Loucy (cell line): ENCODE measurements around the gene SLC26A6.

Source experiments
- H2AFZ ChIP-seq: fragments of 200-600 bp; sonication (generic); 2 replicates; pipeline ENCODE4 v1.6.0; 2016; ENCODE audit warnings: antibody characterized with exemption, mild to moderate bottlenecking, low read length, moderate library complexity
- H3F3A ChIP-seq: fragments of 200-600 bp; 2 replicates; pipeline ENCODE4 v1.6.0; 2016; ENCODE audit warnings: antibody characterized with exemption, low read depth, mild to moderate bottlenecking
- H3K27me3 ChIP-seq: fragments of 200-600 bp; sonication (generic); 2 replicates; pipeline ENCODE4 v1.6.1; 2014; ENCODE audit warnings: low read length, mild to moderate bottlenecking; ENCODE audit not compliant: insufficient read depth, poor library complexity, severe bottlenecking
- H3K36me3 ChIP-seq: fragments of 200-600 bp; sonication (generic); 2 replicates; pipeline ENCODE4 v1.6.1; 2016; ENCODE audit warnings: low read length; ENCODE audit not compliant: insufficient read depth
- H3K4me1 ChIP-seq: fragments of 200-600 bp; sonication (generic); 2 replicates; pipeline ENCODE4 v1.5.1; 2014; ENCODE audit warnings: low read length, mild to moderate bottlenecking; ENCODE audit not compliant: insufficient read depth, poor library complexity, severe bottlenecking
- H3K4me2 ChIP-seq: fragments of 200-600 bp; sonication (generic); 2 replicates; pipeline ENCODE4 v1.6.0; 2014; ENCODE audit warnings: antibody characterized with exemption, low read length, low read depth, mild to moderate bottlenecking; ENCODE audit not compliant: poor library complexity, severe bottlenecking
- H3K4me3 ChIP-seq: fragments of 200-600 bp; sonication (generic); 2 replicates; pipeline ENCODE4 v1.5.1; 2014; ENCODE audit warnings: low read length, mild to moderate bottlenecking, mixed read lengths; ENCODE audit not compliant: poor library complexity, severe bottlenecking
- H3K79me2 ChIP-seq: fragments of 200-600 bp; sonication (generic); 2 replicates; pipeline ENCODE4 v1.6.1; 2014; ENCODE audit warnings: low read length; ENCODE audit not compliant: insufficient read depth
- H3K9ac ChIP-seq: fragments of 200-600 bp; sonication (generic); 2 replicates; pipeline ENCODE4 v1.6.0; 2014; ENCODE audit warnings: mild to moderate bottlenecking, low read depth, low read length, moderate library complexity; ENCODE audit not compliant: poor library complexity, severe bottlenecking
- H3K9me2 ChIP-seq: fragments of 200-600 bp; sonication (generic); replicated peaks from 2 replicates; pipeline ENCODE4 v1.6.1; 2016; ENCODE audit warnings: low read depth, low read length, mixed read lengths
- H3K9me3 ChIP-seq: fragments of 200-600 bp; sonication (generic); 2 replicates; pipeline ENCODE4 v1.6.1; 2014; ENCODE audit warnings: mild to moderate bottlenecking, antibody characterized with exemption, low read length, low read depth; ENCODE audit not compliant: insufficient read depth
- H4K20me1 ChIP-seq: fragments of 200-600 bp; sonication (generic); 2 replicates; pipeline ENCODE4 v1.6.0; 2014; ENCODE audit warnings: antibody characterized with exemption, low read length, mild to moderate bottlenecking; ENCODE audit not compliant: insufficient read depth, poor library complexity, severe bottlenecking
- CTCF ChIP-seq: fragments of 200-600 bp; sonication (generic); conservative IDR thresholded peaks from 2 replicates; pipeline ENCODE4 v1.5.1; 2014; ENCODE audit warnings: mild to moderate bottlenecking, antibody characterized with exemption, low read length
- EZH2phosphoT487 ChIP-seq: fragments of 200-600 bp; IDR thresholded peaks from 2 replicates; pipeline ENCODE4 v1.6.1; 2018; ENCODE audit warnings: antibody characterized with exemption, mild to moderate bottlenecking, moderate library complexity, borderline replicate concordance

The SLC26A6 gene

GRCh38 chr3:48599509-48600285, 35.6 kb downstream of the SLC26A6 start:
- H3K9me3 ChIP-seq: no peaks in the 10 kb centered on the region
- H3K4me1 ChIP-seq: no peaks in the 10 kb centered on the region
- H3K27me3 ChIP-seq: no peaks in the 10 kb centered on the region
- no peaks in the 10 kb centered on the region for H3F3A ChIP-seq
- no peaks in the 10 kb centered on the region for H3K79me2 ChIP-seq
- peaks cover 64% of the 10 kb centered on the region; the same call in 1 of the 2 replicates for H3K36me3 ChIP-seq
- no peak overlapping the region for H3K4me3 ChIP-seq
- no peaks in the 10 kb centered on the region for H3K9me2 ChIP-seq
- no peak overlapping the region for H3K9ac ChIP-seq
- H3K4me2 ChIP-seq: no peak overlapping the region
- H4K20me1 ChIP-seq: no peaks in the 10 kb centered on the region
- H2AFZ ChIP-seq: no peak overlapping the region
- TF ChIP-seq EZH2phosphoT487 (no peak), CTCF (no peak)

DNA sequence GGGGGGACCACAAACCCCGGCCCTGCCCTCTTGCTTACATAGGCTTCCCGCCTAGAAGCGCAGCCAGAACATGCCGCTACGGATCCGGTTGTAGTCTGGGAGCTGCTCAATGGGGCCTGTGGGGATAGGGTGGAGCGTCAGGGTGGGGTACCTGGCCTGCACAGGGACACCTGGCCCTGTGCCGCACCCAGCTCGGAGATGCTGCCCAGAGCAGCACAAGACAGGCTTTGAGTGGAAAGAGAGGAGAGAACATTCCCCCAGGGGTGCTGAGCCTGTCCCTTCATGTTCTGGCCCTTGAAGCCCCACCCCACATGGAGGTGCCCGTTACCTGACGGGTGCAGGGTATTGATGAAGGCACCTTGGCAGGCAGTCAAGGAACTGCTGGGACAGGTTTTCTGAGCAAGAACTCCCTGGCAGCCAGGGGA, 36.2 kb downstream of the SLC26A6 start:
- Histone ChIP-seq H3K4me2 (no peak overlapping the region), H4K20me1 (no peaks in the 10 kb centered on the region), H3K4me1 (no peaks in the 10 kb centered on the region), H3K9me2 (no peaks in the 10 kb centered on the region), H3K36me3 (peaks cover 58% of the 10 kb centered on the region; the same call in 1 of the 2 replicates), H3K9ac (no peak overlapping the region), H3K27me3 (no peaks in the 10 kb centered on the region), H3K9me3 (no peaks in the 10 kb centered on the region), H3K79me2 (no peaks in the 10 kb centered on the region), H3F3A (no peaks in the 10 kb centered on the region), H2AFZ (no peak overlapping the region), H3K4me3 (no peak overlapping the region)
- TF ChIP-seq EZH2phosphoT487: no peak
- no peak for TF ChIP-seq CTCF

DNA sequence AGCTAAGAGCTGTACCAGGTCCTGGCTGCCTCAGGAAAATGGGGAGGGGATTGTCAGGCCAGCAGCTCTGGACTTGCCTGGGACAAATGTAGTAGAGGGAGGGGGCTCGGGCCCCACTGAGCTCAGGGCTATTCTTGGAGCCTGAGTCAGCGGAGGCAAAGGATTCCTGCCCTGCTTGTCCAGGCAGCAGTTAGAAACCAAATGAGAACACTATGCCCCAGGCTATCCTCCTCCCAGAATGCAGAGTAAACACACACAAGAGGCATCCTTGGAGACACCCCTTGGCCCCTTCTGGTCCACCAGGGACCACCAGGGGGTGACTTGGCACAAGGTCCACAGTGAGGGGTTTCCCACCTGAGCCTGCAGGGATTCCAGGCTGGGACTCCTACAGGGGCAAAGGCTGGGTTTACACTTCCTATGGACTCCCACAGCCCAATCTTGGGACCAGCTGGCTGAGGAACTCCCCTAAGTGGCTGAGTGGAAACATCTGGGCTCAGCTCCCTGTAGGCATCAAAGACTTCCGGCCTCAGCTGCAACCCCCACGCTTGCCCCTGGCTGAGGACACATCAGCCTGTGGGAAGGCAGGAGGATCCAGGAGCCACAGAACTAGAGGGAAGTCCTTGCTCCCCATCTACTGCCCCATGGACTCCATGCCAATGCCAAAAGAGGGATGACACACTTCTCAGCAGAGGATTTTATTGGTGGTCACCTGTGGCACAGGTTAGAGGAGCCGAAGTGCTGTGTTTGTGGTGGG, 36.8 kb downstream of the SLC26A6 start:
- Histone ChIP-seq H3K9me2 (no peaks in the 10 kb centered on the region), H2AFZ (no peak overlapping the region), H3K27me3 (no peaks in the 10 kb centered on the region), H3K9me3 (no peaks in the 10 kb centered on the region), H3K79me2 (no peaks in the 10 kb centered on the region), H3K4me2 (no peak overlapping the region), H3F3A (no peaks in the 10 kb centered on the region), H4K20me1 (no peaks in the 10 kb centered on the region), H3K36me3 (peaks cover 52% of the 10 kb centered on the region; the same call in 1 of the 2 replicates), H3K4me1 (no peaks in the 10 kb centered on the region), H3K9ac (no peak overlapping the region), H3K4me3 (no peak overlapping the region)
- TF ChIP-seq CTCF: no peak
- no peak for TF ChIP-seq EZH2phosphoT487
